ENCODE results near the gene DPY30.
A peak's percentile ranks its signal among the peaks of the same experiment; 100 is the strongest.

DPY30 gene

DNA sequence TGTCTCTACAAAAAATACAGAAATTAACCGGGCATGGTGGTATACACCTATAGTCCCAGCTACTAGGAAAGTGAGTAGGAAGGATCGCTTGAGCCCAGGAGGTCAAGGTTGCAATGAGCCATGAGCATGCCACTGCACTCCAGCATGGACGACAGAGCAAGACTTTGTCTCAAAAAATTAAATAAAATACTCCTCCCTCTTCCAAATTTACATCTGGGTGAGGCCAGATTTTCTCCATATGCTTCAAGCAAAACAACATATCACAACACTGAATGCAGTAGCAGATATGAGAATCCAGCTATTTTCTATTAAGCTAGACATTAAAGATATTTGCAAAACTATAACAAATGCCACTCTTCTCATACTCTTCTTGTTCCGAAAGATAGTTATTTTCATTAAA, 49.7 kb downstream of the DPY30 start:
- Histone ChIP-seq H3K23ac (ENCODE audit: low read length) (no peak overlapping the region), H3K36me3 (ENCODE audit: control insufficient read depth, insufficient read depth, low read length) (no peaks in the 10 kb centered on the region), H3K4ac (ENCODE audit: low read depth, low read length) (no peak overlapping the region), H3K9ac (ENCODE audit: low read length) (no peak overlapping the region), H3K27me3 (ENCODE audit: insufficient read depth, low read length, poor library complexity) (no peaks in the 10 kb centered on the region), H2AK5ac (ENCODE audit: low read length) (no peak overlapping the region), H3K4me2 (ENCODE audit: low read length) (no peak overlapping the region), H3K4me3 (ENCODE audit: low read length) (no peak overlapping the region), H2BK5ac (ENCODE audit: low read length) (no peak overlapping the region), H3K4me1 (ENCODE audit: control insufficient read depth, low read depth, low read length) (no peaks in the 10 kb centered on the region), H3K79me1 (ENCODE audit: low read length) (peaks cover 2% of the 10 kb centered on the region), H3K56ac (ENCODE audit: low read length) (no peak overlapping the region), H3K79me2 (ENCODE audit: control insufficient read depth, insufficient read depth, low read length) (peaks cover 27% of the 10 kb centered on the region), H4K8ac (ENCODE audit: low read depth, low read length) (no peak overlapping the region), H4K5ac (ENCODE audit: low read length) (no peak overlapping the region), H3K27ac (ENCODE audit: low read depth, low read length) (no peak overlapping the region), H3K18ac (ENCODE audit: low read length) (no peak overlapping the region), H2BK15ac (replicated peaks; ENCODE audit: low read depth) (no peak overlapping the region), H2BK120ac (ENCODE audit: low read depth, low read length) (no peak overlapping the region)
- no peak for DNase-seq
- WGBS (ENCODE audit: extremely low coverage, insufficient coverage, low lambda C conversion rate): no CpG with 5 or more reads among the region's 4 CpGs

DNA sequence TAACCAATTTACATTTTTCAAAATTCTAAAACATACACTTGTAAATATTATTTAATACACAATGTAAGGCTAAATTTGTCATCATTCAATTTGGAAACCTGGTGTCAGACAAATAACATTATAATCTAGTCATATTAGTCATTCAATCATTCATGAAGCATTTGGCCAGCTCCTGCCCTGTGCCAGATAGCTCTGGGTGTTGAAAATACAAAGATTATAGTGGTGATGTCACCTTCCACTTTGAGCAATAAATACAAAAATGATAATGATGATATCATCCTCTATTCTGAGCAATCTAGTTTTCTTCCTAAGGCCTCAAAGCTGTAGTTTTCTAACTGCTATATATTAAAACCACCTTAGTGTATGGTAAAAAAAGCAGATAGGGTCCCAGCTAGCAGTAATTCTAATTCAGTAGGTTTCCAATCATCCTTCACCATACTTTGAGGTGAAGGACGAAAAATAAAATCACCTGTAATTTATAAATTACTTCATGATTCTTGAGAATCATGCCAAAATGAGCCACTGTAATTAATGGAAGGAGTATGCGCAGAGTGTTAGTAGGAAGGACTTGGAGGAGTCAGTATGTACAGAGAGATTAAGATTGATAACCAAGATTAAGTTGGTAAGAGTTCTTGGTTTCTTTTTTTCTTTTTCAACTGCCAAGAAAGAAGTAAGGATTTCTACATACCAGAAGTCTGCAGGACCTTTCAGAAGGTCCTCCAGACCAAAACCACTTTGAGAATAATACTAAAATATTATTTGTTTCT, 52.0 kb downstream of the DPY30 start:
- no peak overlapping the region for H2AK5ac ChIP-seq (ENCODE audit: low read length)
- H3K56ac ChIP-seq (ENCODE audit: low read length): no peak overlapping the region
- no peak overlapping the region for H2BK120ac ChIP-seq (ENCODE audit: low read depth, low read length)
- no peak overlapping the region for H2BK5ac ChIP-seq (ENCODE audit: low read length)
- no CpG with 5 or more reads among the region's 2 CpGs for WGBS (ENCODE audit: extremely low coverage, insufficient coverage, low lambda C conversion rate)
- no peaks in the 10 kb centered on the region for H3K27me3 ChIP-seq (ENCODE audit: insufficient read depth, low read length, poor library complexity)
- no peak overlapping the region for H4K5ac ChIP-seq (ENCODE audit: low read length)
- no peak overlapping the region for H3K27ac ChIP-seq (ENCODE audit: low read depth, low read length)
- no peak overlapping the region for H3K4me3 ChIP-seq (ENCODE audit: low read length)
- H3K23ac ChIP-seq (ENCODE audit: low read length): no peak overlapping the region
- no peak overlapping the region for H3K18ac ChIP-seq (ENCODE audit: low read length)
- no peak overlapping the region for H2BK15ac ChIP-seq (replicated peaks; ENCODE audit: low read depth)
- H3K79me1 ChIP-seq (ENCODE audit: low read length): no peaks in the 10 kb centered on the region
- H3K9ac ChIP-seq (ENCODE audit: low read length): no peak overlapping the region
- no peak overlapping the region for H3K4me2 ChIP-seq (ENCODE audit: low read length)
- no peaks in the 10 kb centered on the region for H3K36me3 ChIP-seq (ENCODE audit: control insufficient read depth, insufficient read depth, low read length)
- DNase-seq: no peak
- H4K8ac ChIP-seq (ENCODE audit: low read depth, low read length): no peak overlapping the region
- H3K4me1 ChIP-seq (ENCODE audit: control insufficient read depth, low read depth, low read length): no peaks in the 10 kb centered on the region
- no peak overlapping the region for H3K4ac ChIP-seq (ENCODE audit: low read depth, low read length)
- peaks cover 24% of the 10 kb centered on the region for H3K79me2 ChIP-seq (ENCODE audit: control insufficient read depth, insufficient read depth, low read length)

- no peak overlapping the region for H2BK5ac ChIP-seq (ENCODE audit: low read length)
- H3K4ac ChIP-seq (ENCODE audit: low read depth, low read length): no peak overlapping the region
- DNase-seq: no peak
- H3K27me3 ChIP-seq (ENCODE audit: insufficient read depth, low read length, poor library complexity): no peaks in the 10 kb centered on the region
- no CpG with 5 or more reads among the region's 3 CpGs for WGBS (ENCODE audit: extremely low coverage, insufficient coverage, low lambda C conversion rate)
- no peak overlapping the region for H3K27ac ChIP-seq (ENCODE audit: low read depth, low read length)
- H3K79me1 ChIP-seq (ENCODE audit: low read length): no peaks in the 10 kb centered on the region
- H3K18ac ChIP-seq (ENCODE audit: low read length): no peak overlapping the region
- no peak overlapping the region for H3K56ac ChIP-seq (ENCODE audit: low read length)
- H3K9ac ChIP-seq (ENCODE audit: low read length): no peak overlapping the region
- H4K5ac ChIP-seq (ENCODE audit: low read length): no peak overlapping the region
- H2AK5ac ChIP-seq (ENCODE audit: low read length): no peak overlapping the region
- no peaks in the 10 kb centered on the region for H3K4me1 ChIP-seq (ENCODE audit: control insufficient read depth, low read depth, low read length)
- no peak overlapping the region for H4K8ac ChIP-seq (ENCODE audit: low read depth, low read length)
- H3K23ac ChIP-seq (ENCODE audit: low read length): no peak overlapping the region
- H2BK15ac ChIP-seq (replicated peaks; ENCODE audit: low read depth): no peak overlapping the region
- H3K36me3 ChIP-seq (ENCODE audit: control insufficient read depth, insufficient read depth, low read length): no peaks in the 10 kb centered on the region
- peaks cover 20% of the 10 kb centered on the region for H3K79me2 ChIP-seq (ENCODE audit: control insufficient read depth, insufficient read depth, low read length)
- no peak overlapping the region for H2BK120ac ChIP-seq (ENCODE audit: low read depth, low read length)
- no peak overlapping the region for H3K4me2 ChIP-seq (ENCODE audit: low read length)
- no peak overlapping the region for H3K4me3 ChIP-seq (ENCODE audit: low read length)
Observed at GRCh38 chr2:31986906-31987305, 52.7 kb downstream of the DPY30 start.

DNA sequence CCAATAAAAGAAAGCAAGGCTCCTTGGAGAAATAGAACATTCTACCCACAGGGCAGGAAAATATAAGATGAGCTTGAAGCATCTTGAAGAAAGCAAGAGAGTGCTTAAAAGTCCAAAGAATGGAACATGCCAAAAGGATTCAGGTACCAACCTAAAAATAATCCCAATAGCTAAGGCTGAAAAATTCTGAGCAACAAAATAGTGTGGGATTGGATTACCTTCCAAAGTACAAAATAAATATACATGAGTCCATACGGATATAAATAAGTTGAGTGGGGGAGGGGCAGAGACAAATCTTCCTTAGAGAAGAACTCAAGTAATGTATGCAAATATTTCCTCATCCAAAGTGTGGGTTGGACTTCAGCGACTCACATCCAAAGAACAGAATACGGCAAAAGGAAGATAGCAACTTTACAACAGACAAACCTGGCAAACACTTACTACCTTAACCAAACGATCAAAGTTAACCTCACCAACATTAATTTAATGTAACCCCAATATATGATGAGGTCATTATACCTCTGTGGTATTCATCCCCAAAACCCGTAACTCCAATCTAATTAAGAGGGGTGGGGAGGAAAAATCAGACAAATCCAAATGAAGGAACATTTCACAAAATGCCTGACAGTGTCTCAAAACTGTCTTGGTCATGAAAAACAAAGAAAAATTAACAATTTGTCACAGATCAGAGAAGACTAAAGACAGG, 55.7 kb downstream of the DPY30 start:
- no peak overlapping the region for H3K27ac ChIP-seq (ENCODE audit: low read depth, low read length)
- no peak overlapping the region for H3K23ac ChIP-seq (ENCODE audit: low read length)
- no peak overlapping the region for H2AK5ac ChIP-seq (ENCODE audit: low read length)
- no peak overlapping the region for H3K18ac ChIP-seq (ENCODE audit: low read length)
- no peak overlapping the region for H2BK15ac ChIP-seq (replicated peaks; ENCODE audit: low read depth)
- H3K79me2 ChIP-seq (ENCODE audit: control insufficient read depth, insufficient read depth, low read length): peaks cover 24% of the 10 kb centered on the region
- WGBS (ENCODE audit: extremely low coverage, insufficient coverage, low lambda C conversion rate): no CpG with 5 or more reads among the region's 5 CpGs
- H3K36me3 ChIP-seq (ENCODE audit: control insufficient read depth, insufficient read depth, low read length): no peaks in the 10 kb centered on the region
- H3K9ac ChIP-seq (ENCODE audit: low read length): no peak overlapping the region
- H3K4me2 ChIP-seq (ENCODE audit: low read length): no peak overlapping the region
- DNase-seq: no peak
- H3K79me1 ChIP-seq (ENCODE audit: low read length): peaks cover 4% of the 10 kb centered on the region
- no peak overlapping the region for H3K4ac ChIP-seq (ENCODE audit: low read depth, low read length)
- no peak overlapping the region for H3K4me3 ChIP-seq (ENCODE audit: low read length)
- H3K56ac ChIP-seq (ENCODE audit: low read length): no peak overlapping the region
- H4K5ac ChIP-seq (ENCODE audit: low read length): no peak overlapping the region
- peaks cover 2% of the 10 kb centered on the region for H3K4me1 ChIP-seq (ENCODE audit: control insufficient read depth, low read depth, low read length)
- no peaks in the 10 kb centered on the region for H3K27me3 ChIP-seq (ENCODE audit: insufficient read depth, low read length, poor library complexity)
- H2BK5ac ChIP-seq (ENCODE audit: low read length): no peak overlapping the region
- no peak overlapping the region for H4K8ac ChIP-seq (ENCODE audit: low read depth, low read length)
- no peak overlapping the region for H2BK120ac ChIP-seq (ENCODE audit: low read depth, low read length)

DNA sequence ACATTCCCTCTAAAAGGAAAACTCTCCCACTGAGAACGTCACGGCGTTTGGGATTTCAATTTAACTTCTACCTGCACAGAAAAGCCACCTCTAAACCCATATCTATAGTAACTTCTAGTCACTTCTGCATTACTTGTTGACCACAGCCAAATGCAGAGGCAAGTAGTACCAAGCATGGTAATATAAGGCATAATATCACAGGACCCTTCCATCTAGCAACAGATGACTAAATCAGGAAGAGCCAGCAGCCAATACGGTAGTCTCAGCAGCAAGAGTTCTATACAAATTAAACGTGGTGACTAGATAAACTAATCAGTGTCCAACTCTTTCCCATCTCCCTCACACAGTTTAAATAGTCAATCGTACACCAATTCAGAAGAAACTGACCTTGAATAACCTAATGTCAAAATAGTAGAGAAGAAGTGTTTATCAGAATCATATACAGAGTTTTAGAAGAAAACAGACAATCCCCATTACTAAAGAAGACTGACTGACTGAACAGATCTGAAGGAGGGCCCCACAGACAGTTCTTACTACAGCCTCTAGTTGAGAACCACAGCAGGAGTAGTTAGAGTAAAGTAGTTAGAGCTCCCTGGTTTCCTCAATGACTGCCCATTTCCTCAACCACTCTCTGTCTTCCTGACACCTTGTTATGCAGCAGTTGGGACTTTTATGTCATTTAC, 58.8 kb downstream of the DPY30 start:
- no peak overlapping the region for H2BK5ac ChIP-seq (ENCODE audit: low read length)
- no peak overlapping the region for H4K8ac ChIP-seq (ENCODE audit: low read depth, low read length)
- no peak overlapping the region for H3K18ac ChIP-seq (ENCODE audit: low read length)
- H3K9ac ChIP-seq (ENCODE audit: low read length): no peak overlapping the region
- no CpG with 5 or more reads among the region's 6 CpGs for WGBS (ENCODE audit: extremely low coverage, insufficient coverage, low lambda C conversion rate)
- H3K27ac ChIP-seq (ENCODE audit: low read depth, low read length): no peak overlapping the region
- H3K36me3 ChIP-seq (ENCODE audit: control insufficient read depth, insufficient read depth, low read length): no peaks in the 10 kb centered on the region
- H2BK15ac ChIP-seq (replicated peaks; ENCODE audit: low read depth): no peak overlapping the region
- H3K79me2 ChIP-seq (ENCODE audit: control insufficient read depth, insufficient read depth, low read length): peaks cover 30% of the 10 kb centered on the region
- no peak overlapping the region for H3K4ac ChIP-seq (ENCODE audit: low read depth, low read length)
- H3K4me1 ChIP-seq (ENCODE audit: control insufficient read depth, low read depth, low read length): peaks cover 2% of the 10 kb centered on the region
- H3K56ac ChIP-seq (ENCODE audit: low read length): no peak overlapping the region
- H2AK5ac ChIP-seq (ENCODE audit: low read length): no peak overlapping the region
- H3K4me2 ChIP-seq (ENCODE audit: low read length): no peak overlapping the region
- H3K23ac ChIP-seq (ENCODE audit: low read length): no peak overlapping the region
- H3K79me1 ChIP-seq (ENCODE audit: low read length): peaks cover 4% of the 10 kb centered on the region
- H4K5ac ChIP-seq (ENCODE audit: low read length): no peak overlapping the region
- no peak overlapping the region for H2BK120ac ChIP-seq (ENCODE audit: low read depth, low read length)
- no peaks in the 10 kb centered on the region for H3K27me3 ChIP-seq (ENCODE audit: insufficient read depth, low read length, poor library complexity)
- peak; percentile 62 for DNase-seq
- no peak overlapping the region for H3K4me3 ChIP-seq (ENCODE audit: low read length)

Data from mesendoderm (in vitro differentiated cells).